Loucy (cell line): ENCODE results near the gene ARHGEF10L.

Experiments
- EZH2phosphoT487 ChIP-seq: fragments of 200-600 bp; IDR thresholded peaks from 2 replicates; pipeline ENCODE4 v1.6.1; 2018; ENCODE audit warnings: antibody characterized with exemption, mild to moderate bottlenecking, moderate library complexity, borderline replicate concordance
- TF ChIP-seq, protein P1 (sequence below): fragments of 200-600 bp; sonication (generic); conservative IDR thresholded peaks from 2 replicates; pipeline ENCODE4 v1.5.1; 2014; ENCODE audit warnings: mild to moderate bottlenecking, antibody characterized with exemption, low read length

DNA sequence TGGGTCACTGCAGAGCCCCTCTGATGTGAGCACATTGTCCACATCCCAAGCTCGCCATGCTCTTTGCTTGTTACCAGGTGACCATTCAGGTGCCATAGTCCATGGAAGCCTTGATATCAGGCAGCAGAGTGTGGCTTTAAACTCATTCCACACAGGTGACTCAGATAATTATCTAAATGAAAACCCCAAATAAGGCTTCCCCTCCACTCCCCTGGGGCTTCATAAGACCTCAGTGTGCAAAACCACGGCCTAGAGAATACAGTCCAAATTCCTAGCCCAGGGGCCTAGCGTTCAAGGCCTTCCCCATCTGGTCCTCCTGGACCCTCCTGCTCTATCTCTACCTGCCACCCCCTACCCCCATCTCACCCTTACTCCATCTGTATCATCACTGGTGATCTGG lies 97.1 kb downstream of the ARHGEF10L start:
- TF ChIP-seq, protein P1, sequence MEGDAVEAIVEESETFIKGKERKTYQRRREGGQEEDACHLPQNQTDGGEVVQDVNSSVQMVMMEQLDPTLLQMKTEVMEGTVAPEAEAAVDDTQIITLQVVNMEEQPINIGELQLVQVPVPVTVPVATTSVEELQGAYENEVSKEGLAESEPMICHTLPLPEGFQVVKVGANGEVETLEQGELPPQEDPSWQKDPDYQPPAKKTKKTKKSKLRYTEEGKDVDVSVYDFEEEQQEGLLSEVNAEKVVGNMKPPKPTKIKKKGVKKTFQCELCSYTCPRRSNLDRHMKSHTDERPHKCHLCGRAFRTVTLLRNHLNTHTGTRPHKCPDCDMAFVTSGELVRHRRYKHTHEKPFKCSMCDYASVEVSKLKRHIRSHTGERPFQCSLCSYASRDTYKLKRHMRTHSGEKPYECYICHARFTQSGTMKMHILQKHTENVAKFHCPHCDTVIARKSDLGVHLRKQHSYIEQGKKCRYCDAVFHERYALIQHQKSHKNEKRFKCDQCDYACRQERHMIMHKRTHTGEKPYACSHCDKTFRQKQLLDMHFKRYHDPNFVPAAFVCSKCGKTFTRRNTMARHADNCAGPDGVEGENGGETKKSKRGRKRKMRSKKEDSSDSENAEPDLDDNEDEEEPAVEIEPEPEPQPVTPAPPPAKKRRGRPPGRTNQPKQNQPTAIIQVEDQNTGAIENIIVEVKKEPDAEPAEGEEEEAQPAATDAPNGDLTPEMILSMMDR, result no peak
- TF ChIP-seq EZH2phosphoT487, result no peak
